Measurements from ENCODE around the gene SMYD1.

The SMYD1 gene

GRCh38 chr2:88123975-88124917, 56.6 kb downstream of the SMYD1 start:
- DNase-seq = no peak

- DNase-seq = no peak
Observed at GRCh38 chr2:88125344-88125923, 57.8 kb downstream of the SMYD1 start.

GRCh38 chr2:88125924-88126771, 58.5 kb downstream of the SMYD1 start:
- no peak for DNase-seq

- no peak for DNase-seq
Observed at GRCh38 chr2:88126772-88127637, 59.4 kb downstream of the SMYD1 start.

- DNase-seq = no peak
Observed at GRCh38 chr2:88127638-88127887, 59.9 kb downstream of the SMYD1 start.

- no peak for DNase-seq
Observed at GRCh38 chr2:88127888-88128653, 60.4 kb downstream of the SMYD1 start, which contains the start of gene FABP1. FABP1 (minus strand) TSS chr2:88128062; CDS start chr2:88128017, 45 bp downstream.

- no peak for DNase-seq
Observed at GRCh38 chr2:88128654-88129312, 61.2 kb downstream of the SMYD1 start.

- no peak for DNase-seq
Observed at GRCh38 chr2:88129313-88129959, 61.8 kb downstream of the SMYD1 start.

- DNase-seq = no peak
Observed at GRCh38 chr2:88131201-88131998, 63.8 kb downstream of the SMYD1 start.

- DNase-seq = no peak
Observed at GRCh38 chr2:88131999-88132368, 64.4 kb downstream of the SMYD1 start.

GRCh38 chr2:88133875-88134274, 66.2 kb downstream of the SMYD1 start:
- no peak for DNase-seq

- no peak for DNase-seq
Observed at GRCh38 chr2:88136817-88137216, 69.2 kb downstream of the SMYD1 start.

- no peak for DNase-seq
Observed at GRCh38 chr2:88137833-88138232, 70.2 kb downstream of the SMYD1 start.

- no peak for DNase-seq
Observed at GRCh38 chr2:88139203-88139702, 71.6 kb downstream of the SMYD1 start.

- no peak for DNase-seq
Observed at GRCh38 chr2:88139804-88140203, 72.2 kb downstream of the SMYD1 start.

GRCh38 chr2:88141952-88142351, 74.3 kb downstream of the SMYD1 start:
- DNase-seq = no peak

GRCh38 chr2:88144271-88144670, 76.6 kb downstream of the SMYD1 start:
- no peak for DNase-seq

GRCh38 chr2:88144914-88145497, 77.4 kb downstream of the SMYD1 start:
- no peak for DNase-seq

- DNase-seq = no peak
Observed at GRCh38 chr2:88146590-88146989, 79.0 kb downstream of the SMYD1 start.

Measured in fibroblast of skin of right biceps (primary cell).